Esophagus muscularis mucosa (tissue), 4 donors: ENCODE data around the gene CD302. TPM values are rescaled to one million over a fixed set of nuclear protein-coding genes. Genes with fewer than 3 reads are reported as not detected.
A peak's percentile ranks its signal among the peaks of the same experiment; 100 is the strongest.

Experiments used
- DNase-seq: peaks from one replicate; pipeline ENCODE4 v3.0.0-alpha.2; 2017; ENCODE audit errors: extremely low spot score
- H3K27ac ChIP-seq, 4 donors: fragments of 200-600 bp; sonication (generic); replicated peaks in 1 of 4; 1 replicate in 3 of 4; 2 replicates in 1 of 4; pipeline ENCODE4 v1.5.1; 2016 to 2019; ENCODE audit warnings: mild to moderate bottlenecking in 1 of 4
- H3K27me3 ChIP-seq, 4 donors: fragments of 200-600 bp; sonication (generic); one replicate each; pipeline versions ENCODE4 v1.5.1 to v1.6.0; 2016 to 2019
- H3K36me3 ChIP-seq, 4 donors: fragments of 200-600 bp; sonication (generic); one replicate each; pipeline ENCODE4 v1.5.1; 2016 to 2019
- H3K4me1 ChIP-seq, 4 donors: fragments of 200-600 bp; sonication (generic); one replicate each; pipeline ENCODE4 v1.5.1; 2016 to 2019
- H3K4me3 ChIP-seq, 4 donors: fragments of 200-600 bp; sonication (generic); 1 replicate in 2 of 4; 2 replicates in 2 of 4; pipeline ENCODE4 v1.5.1; 2016 to 2019; ENCODE audit warnings: mild to moderate bottlenecking in 4 of 4, moderate library complexity in 1 of 4
- H3K9me3 ChIP-seq, 4 donors: fragments of 200-600 bp; sonication (generic); 1 replicate in 3 of 4; 2 replicates in 1 of 4; pipeline ENCODE4 v1.5.1; 2016 to 2019
- EP300 ChIP-seq: sonication (generic); formaldehyde crosslinking; IDR thresholded peaks from one replicate; pipeline ENCODE4 v1.6.1; 2017; ENCODE audit warnings: antibody characterized with exemption
- POLR2A ChIP-seq: fragments of 450-650 bp; IDR thresholded peaks from one replicate; pipeline ENCODE4 v1.6.1; 2017; ENCODE audit warnings: antibody characterized with exemption, moderate library complexity, mild to moderate bottlenecking, low read depth
- POLR2AphosphoS5 ChIP-seq, 2 donors: sonication (generic); formaldehyde crosslinking; IDR thresholded peaks; one replicate each; pipeline ENCODE4 v1.6.1; 2017; ENCODE audit warnings: antibody characterized with exemption in 2 of 2
- WGBS: methylation state at CpG from one replicate; pipeline ENCODE4 v1.1.5; 2018; 5-methylcytosine and 5-hydroxymethylcytosine counted together
- intact Hi-C: fragments of 100-400 bp; cut with DNase I; formaldehyde crosslinking; loops from one replicate; pipeline ENCODE4 v1.15.1; 2023
- total RNA-seq, 4 donors: library from RNA; depleted of rRNA; stranded (reverse); fragments of >200 nt; gene quantifications; one replicate each; pipeline versions ENCODE4 v1.1.0 to v1.2.1, GENCODE V29; 2016
- TF ChIP-seq, protein P1 (sequence below), 3 experiments: fragments of 200-600 bp in 2 of 3; fragments of 450-650 bp in 1 of 3; sonication (generic) in 2 of 3; IDR thresholded peaks; one replicate each; pipeline ENCODE4 v1.5.1; 2017 to 2019; ENCODE audit warnings: antibody characterized with exemption in 3 of 3, mild to moderate bottlenecking in 2 of 3, moderate library complexity in 1 of 3

CD302 gene
- total RNA-seq, 4 donors from 2014 or later = 30.8 to 46.9 (median 34.9) TPM

DNA sequence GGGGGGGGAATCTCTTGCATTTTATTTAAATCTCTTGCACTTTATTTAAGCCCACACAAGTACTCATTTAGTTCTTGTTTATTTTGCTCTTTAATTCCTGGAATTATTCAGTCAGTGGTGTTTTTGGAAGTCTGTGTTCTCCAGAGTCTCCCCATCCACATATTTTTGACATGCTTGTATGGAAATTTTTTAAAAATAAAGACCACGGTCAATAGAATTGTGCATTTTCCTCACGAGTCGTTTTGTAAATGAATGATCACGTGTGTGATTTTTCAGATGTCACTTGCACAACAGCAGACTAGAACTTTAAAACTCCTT is 824 bp downstream of the CD302 start:
- peak overlapping the region; percentile 73 to 90 (median 79) for H3K4me3 ChIP-seq
- TF ChIP-seq, protein P1, sequence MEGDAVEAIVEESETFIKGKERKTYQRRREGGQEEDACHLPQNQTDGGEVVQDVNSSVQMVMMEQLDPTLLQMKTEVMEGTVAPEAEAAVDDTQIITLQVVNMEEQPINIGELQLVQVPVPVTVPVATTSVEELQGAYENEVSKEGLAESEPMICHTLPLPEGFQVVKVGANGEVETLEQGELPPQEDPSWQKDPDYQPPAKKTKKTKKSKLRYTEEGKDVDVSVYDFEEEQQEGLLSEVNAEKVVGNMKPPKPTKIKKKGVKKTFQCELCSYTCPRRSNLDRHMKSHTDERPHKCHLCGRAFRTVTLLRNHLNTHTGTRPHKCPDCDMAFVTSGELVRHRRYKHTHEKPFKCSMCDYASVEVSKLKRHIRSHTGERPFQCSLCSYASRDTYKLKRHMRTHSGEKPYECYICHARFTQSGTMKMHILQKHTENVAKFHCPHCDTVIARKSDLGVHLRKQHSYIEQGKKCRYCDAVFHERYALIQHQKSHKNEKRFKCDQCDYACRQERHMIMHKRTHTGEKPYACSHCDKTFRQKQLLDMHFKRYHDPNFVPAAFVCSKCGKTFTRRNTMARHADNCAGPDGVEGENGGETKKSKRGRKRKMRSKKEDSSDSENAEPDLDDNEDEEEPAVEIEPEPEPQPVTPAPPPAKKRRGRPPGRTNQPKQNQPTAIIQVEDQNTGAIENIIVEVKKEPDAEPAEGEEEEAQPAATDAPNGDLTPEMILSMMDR (IDR thresholded peaks at IDR 0.05) = no peak
- TF ChIP-seq POLR2AphosphoS5 (IDR thresholded peaks at IDR 0.05) (no peak), POLR2A (no peak)
- 6% methylated on average over 4 of the region's 4 CpGs for WGBS
- intact Hi-C loops = loop anchor here (10.0 kb wide), 1 partner anchor 182 kb away; the partner anchor contains the start of gene BAZ2B
- H3K27ac ChIP-seq = peak overlapping the region; percentile 76 to 84 (median 79)
- no peaks in the 10 kb centered on the region for H3K36me3 ChIP-seq
- H3K9me3 ChIP-seq = no peaks in the 10 kb centered on the region
- peaks cover 11 to 34% (median 18%) of the 10 kb centered on the region in 4 donors for H3K4me1 ChIP-seq
- no peaks in the 10 kb centered on the region for H3K27me3 ChIP-seq
- no peak for DNase-seq

DNA sequence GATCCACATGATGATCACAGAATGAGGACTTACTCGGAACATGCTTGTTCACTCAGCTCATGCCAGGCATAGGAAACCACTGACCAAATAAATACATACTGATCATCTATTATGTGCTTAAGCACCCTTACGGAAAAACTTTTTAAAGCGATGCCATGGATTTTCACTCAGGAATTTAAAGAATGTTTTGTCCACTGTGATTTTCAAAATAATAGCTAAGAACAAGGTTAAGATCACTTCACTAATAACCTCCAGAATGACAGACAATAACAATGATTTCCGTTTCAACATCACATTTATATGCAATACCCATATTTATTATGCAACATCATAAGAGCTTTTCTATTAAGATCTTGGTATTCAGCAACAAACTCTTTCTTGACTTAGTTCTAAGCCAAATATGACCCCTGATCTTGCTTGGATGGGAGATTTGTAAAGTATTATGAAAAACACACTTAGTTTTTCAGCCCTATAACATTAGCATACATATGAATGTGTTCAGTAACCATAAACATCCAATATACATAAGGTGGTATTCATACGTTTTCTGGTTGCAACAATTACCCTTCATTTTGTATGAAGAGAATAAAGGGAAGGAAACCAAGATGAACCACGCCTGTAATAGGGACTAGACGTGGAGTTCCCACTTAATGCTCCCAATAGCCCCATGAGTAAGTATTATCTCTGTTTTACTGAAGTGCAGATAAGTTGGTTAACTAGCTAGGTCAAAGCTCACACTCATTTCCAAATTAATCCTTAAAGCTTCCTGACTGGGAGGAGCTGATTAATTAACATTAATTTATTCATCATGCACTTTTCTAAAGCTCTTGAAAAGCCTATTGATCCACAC is 1.9 kb downstream of the CD302 start:
- Histone ChIP-seq H3K27ac (no peak overlapping the region), H3K4me1 (peaks cover 11 to 34% (median 18%) of the 10 kb centered on the region in 4 donors), H3K27me3 (no peaks in the 10 kb centered on the region), H3K4me3 (peak overlapping the region in 3 of 4 donors; percentile 73 to 90 (median 83)), H3K9me3 (no peaks in the 10 kb centered on the region), H3K36me3 (no peaks in the 10 kb centered on the region)
- TF ChIP-seq, protein P1 (IDR thresholded peaks at IDR 0.05) = no peak
- no peak for TF ChIP-seq POLR2AphosphoS5 (IDR thresholded peaks at IDR 0.05)
- intact Hi-C loops = loop anchor here (10.0 kb wide), 1 partner anchor 181 kb away; the partner anchor contains the start of gene BAZ2B
- WGBS = 83% methylated on average over 7 of the region's 7 CpGs
- DNase-seq = no peak

DNA sequence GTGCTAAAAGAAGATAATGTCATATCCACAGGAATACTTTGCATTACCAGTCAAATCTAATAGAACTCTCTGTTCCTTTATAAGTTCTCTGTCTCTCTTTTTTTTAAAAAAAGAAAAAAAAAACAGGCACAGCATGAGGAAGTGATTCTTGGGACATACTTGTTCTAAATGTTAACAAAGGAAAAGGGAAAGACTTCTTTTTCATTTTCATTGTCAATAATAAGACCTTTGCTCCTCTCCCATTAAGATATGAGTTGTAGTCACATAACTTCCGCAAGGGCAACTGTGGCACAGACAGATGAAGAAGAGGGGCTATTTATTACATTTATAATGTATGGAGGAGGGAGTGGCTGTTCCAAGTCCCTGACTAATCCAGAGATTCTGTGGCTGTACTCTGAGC is 4.7 kb downstream of the CD302 start:
- no peaks in the 10 kb centered on the region for H3K27me3 ChIP-seq
- H3K36me3 ChIP-seq = no peaks in the 10 kb centered on the region
- TF ChIP-seq EP300 (no peak), POLR2AphosphoS5 (IDR thresholded peaks at IDR 0.05) (no peak), POLR2A (no peak)
- TF ChIP-seq, protein P1 (IDR thresholded peaks at IDR 0.05) = no peak
- intact Hi-C loops = loop anchor here (10.0 kb wide), 1 partner anchor 179 kb away; the partner anchor contains the start of gene BAZ2B
- no peak for DNase-seq
- no peak overlapping the region for H3K4me3 ChIP-seq
- no peak overlapping the region for H3K27ac ChIP-seq
- H3K4me1 ChIP-seq = peaks cover 9 to 28% (median 17%) of the 10 kb centered on the region in 4 donors
- 89% methylated on average over 1 of the region's 1 CpG for WGBS
- H3K9me3 ChIP-seq = no peaks in the 10 kb centered on the region

DNA sequence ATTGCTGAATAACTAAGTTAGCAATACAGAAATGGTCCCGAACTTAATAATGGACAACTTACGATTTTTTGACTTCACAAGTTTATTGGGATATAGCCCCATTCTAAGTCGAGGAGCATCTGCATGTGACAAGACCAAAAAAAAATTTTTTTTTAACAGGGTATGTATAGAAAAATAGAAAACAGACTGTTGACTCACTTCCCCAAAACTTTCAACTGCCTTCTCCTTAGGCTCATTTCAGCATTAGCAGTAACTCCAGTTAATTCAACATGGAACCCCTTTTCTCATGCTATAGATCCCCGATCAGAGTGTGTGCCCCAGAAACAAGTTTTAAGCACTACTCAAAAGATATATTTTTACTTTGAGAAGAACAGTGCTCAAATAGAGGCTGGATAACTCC is 5.4 kb downstream of the CD302 start:
- no peaks in the 10 kb centered on the region for H3K9me3 ChIP-seq
- H3K36me3 ChIP-seq = no peaks in the 10 kb centered on the region
- H3K27ac ChIP-seq = no peak overlapping the region
- DNase-seq = no peak
- intact Hi-C loops = loop anchor here (10.0 kb wide), 1 partner anchor 178 kb away; the partner anchor contains the start of gene BAZ2B
- 85% methylated on average over 4 of the region's 4 CpGs for WGBS
- TF ChIP-seq POLR2A = no peak
- TF ChIP-seq EP300 = no peak
- TF ChIP-seq, protein P1 (IDR thresholded peaks at IDR 0.05) = no peak
- TF ChIP-seq POLR2AphosphoS5 (IDR thresholded peaks at IDR 0.05) = no peak
- H3K27me3 ChIP-seq = no peaks in the 10 kb centered on the region
- H3K4me3 ChIP-seq = no peak overlapping the region
- H3K4me1 ChIP-seq = peaks cover 9 to 24% (median 16%) of the 10 kb centered on the region in 4 donors
